Activated CD8-positive, alpha-beta T cell treated with anti-CD3 and anti-CD28 coated beads for 36 hours (primary cell): ENCODE results near the gene SSBP3. TPM values are rescaled to one million over a fixed set of nuclear protein-coding genes. Genes with fewer than 3 reads are reported as not detected.

Experiments used
- ATAC-seq: fragments of 200-7000 bp; cut with Tn5 transposase; one replicate; pipeline ENCODE4 v1.10.0; 2021; ENCODE audit warnings: mild to moderate bottlenecking, moderate library complexity
- CTCF ChIA-PET: fragments of 350-600 bp; sonication (Branson Sonifier 250); formaldehyde crosslinking; loops from one replicate; lab custom pipeline; 2021; ENCODE audit warnings: antibody characterized with exemption; lab: Charles Lee
- POLR2A ChIA-PET: fragments of 350-600 bp; sonication (Branson Sonifier 250); formaldehyde crosslinking; loops from one replicate; lab custom pipeline; 2021; ENCODE audit warnings: antibody characterized with exemption; lab: Charles Lee
- DNase-seq: peaks from one replicate; pipeline ENCODE4 v3.0.0-alpha.2; 2020
- H3K27ac Mint-ChIP-seq: one replicate; pipeline ENCODE4 v1.8.0; 2021; ENCODE audit warnings: mild to moderate bottlenecking, mixed read lengths
- H3K27me3 Mint-ChIP-seq: one replicate; pipeline ENCODE4 v1.8.0; 2021; ENCODE audit warnings: mixed read lengths
- H3K36me3 Mint-ChIP-seq: one replicate; pipeline ENCODE4 v1.8.0; 2021; ENCODE audit warnings: low read depth, mixed read lengths
- H3K4me1 Mint-ChIP-seq: one replicate; pipeline ENCODE4 v1.8.0; 2021; ENCODE audit warnings: low read depth, mixed read lengths
- H3K4me3 Mint-ChIP-seq: one replicate; pipeline ENCODE4 v1.8.0; 2021; ENCODE audit warnings: mild to moderate bottlenecking, moderate library complexity, mixed read lengths
- H3K9me3 Mint-ChIP-seq: one replicate; pipeline ENCODE4 v1.8.0; 2021; ENCODE audit warnings: mixed read lengths
- CTCF ChIP-seq: fragments of 200-600 bp; IDR thresholded peaks from one replicate; pipeline ENCODE4 v1.8.0; 2022; ENCODE audit warnings: antibody characterized with exemption, mild to moderate bottlenecking
- intact Hi-C: fragments of 100-400 bp; cut with micrococcal nuclease; formaldehyde crosslinking; loops from one replicate; pipeline ENCODE4 v1.10.0; 2022
- total RNA-seq, 2 experiments: library from RNA; stranded (reverse); gene quantifications; one replicate each; pipeline ENCODE4 v1.2.3, GENCODE V29; 2021

SSBP3 gene
- total RNA-seq, 2 experiments from 2014 or later = 62.6 to 67.8 TPM

DNA sequence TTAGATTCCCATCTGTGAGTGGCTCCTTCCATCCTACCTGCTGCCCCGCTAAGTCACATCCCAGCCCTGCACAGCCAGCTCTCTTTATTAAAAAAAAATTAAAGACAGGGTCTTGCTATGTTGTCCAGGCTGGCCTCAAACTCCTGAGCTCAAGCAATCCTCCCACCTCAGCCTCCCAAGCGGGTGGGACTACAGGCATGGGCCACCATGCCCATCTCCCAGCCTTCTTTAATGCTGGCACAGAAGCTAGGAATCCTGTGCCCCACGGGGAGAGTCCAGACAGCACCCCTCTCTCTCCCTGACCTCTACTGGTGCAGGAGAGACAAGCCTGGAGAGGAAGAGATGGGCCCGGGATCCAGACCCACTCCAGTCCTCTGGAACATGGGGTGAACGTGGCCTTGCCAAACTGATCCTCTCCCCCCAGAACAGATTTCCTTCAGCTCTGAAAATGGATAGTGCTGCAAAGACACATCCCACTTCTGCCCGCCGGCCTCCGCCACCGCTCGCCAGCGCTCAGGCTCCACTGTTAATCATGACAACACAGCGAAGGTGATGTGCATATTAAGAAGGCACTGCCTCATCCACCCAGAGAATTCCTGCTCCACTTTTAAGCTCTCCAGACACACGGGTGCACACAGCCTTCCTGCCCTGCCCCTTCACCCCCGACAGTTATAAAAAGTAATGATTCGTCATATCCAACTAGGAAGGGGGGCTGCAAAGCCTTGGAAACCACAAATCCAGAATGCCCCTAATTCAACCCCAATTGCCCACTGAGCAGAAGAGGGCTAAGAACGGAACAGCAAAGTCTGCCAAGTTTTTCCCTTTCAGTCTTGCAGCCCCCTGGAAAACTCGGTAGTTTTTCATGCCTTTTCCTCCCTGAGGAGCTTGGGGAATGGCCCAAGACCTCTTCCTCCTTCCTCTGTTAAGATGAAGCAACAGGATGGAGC is 138.1 kb downstream of the SSBP3 start:
- no peak overlapping the region for H3K27ac Mint-ChIP-seq

GRCh38 chr1:54266908-54267307 is 139.3 kb downstream of the SSBP3 start:
- no peak for TF ChIP-seq CTCF
- Mint-ChIP-seq H3K9me3 (no peaks in the 10 kb centered on the region), H3K36me3 (no peaks in the 10 kb centered on the region), H3K4me3 (no peak overlapping the region), H3K27ac (no peak overlapping the region), H3K4me1 (peaks cover 13% of the 10 kb centered on the region), H3K27me3 (no peaks in the 10 kb centered on the region)
- CTCF ChIA-PET = no interaction called here
- intact Hi-C loops = no loop called here
- POLR2A ChIA-PET = no interaction called here
- DNase-seq = no peak
- no peak for ATAC-seq

More for the DNA sequence above, 138.1 kb downstream of the SSBP3 start:
- H3K27me3 Mint-ChIP-seq = no peaks in the 10 kb centered on the region
- no peak overlapping the region for H3K4me3 Mint-ChIP-seq
- DNase-seq (no peak), ATAC-seq (no peak)
- ChIA-PET POLR2A (interaction anchor here (0.6 kb wide), 1 partner anchor 64 kb away, joined by 3 read pairs; no protein-coding TSS in a partner anchor), CTCF (interaction anchor here (1.1 kb wide), 1 partner anchor 160 kb away, joined by 3 read pairs; no protein-coding TSS in a partner anchor)
- H3K36me3 Mint-ChIP-seq = no peaks in the 10 kb centered on the region
- intact Hi-C loops = no loop called here
- H3K9me3 Mint-ChIP-seq = no peaks in the 10 kb centered on the region
- peaks cover 16% of the 10 kb centered on the region for H3K4me1 Mint-ChIP-seq
- no peak for TF ChIP-seq CTCF

DNA sequence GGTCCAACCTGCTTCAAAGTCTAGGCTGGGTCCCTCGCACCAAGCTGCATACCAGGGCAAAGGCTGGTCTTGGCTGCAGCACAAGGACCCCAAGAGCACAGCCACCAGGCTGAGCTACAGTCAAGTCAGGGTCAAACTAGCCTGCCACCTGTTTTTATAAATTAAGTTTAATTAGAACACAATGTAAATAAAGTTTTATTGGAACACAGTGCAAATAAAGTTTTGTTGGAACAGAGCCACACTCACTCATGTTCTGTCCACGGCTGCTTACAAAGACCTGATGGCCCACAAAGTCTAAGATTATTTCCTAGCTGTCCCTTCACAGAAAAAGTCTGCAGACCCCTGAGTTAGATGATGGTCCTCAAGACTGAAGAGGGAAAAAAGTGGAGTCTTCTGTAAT is 140.0 kb downstream of the SSBP3 start:
- ATAC-seq (no peak), DNase-seq (no peak)
- no peak overlapping the region for H3K27ac Mint-ChIP-seq
- H3K4me1 Mint-ChIP-seq = peaks cover 13% of the 10 kb centered on the region
- ChIA-PET POLR2A (no interaction called here), CTCF (no interaction called here)
- H3K4me3 Mint-ChIP-seq = no peak overlapping the region
- TF ChIP-seq CTCF = no peak
- H3K27me3 Mint-ChIP-seq = no peaks in the 10 kb centered on the region
- intact Hi-C loops = no loop called here
- H3K9me3 Mint-ChIP-seq = no peaks in the 10 kb centered on the region
- no peaks in the 10 kb centered on the region for H3K36me3 Mint-ChIP-seq

- POLR2A ChIA-PET = no interaction called here
- no peaks in the 10 kb centered on the region for H3K27me3 Mint-ChIP-seq
- no peaks in the 10 kb centered on the region for H3K36me3 Mint-ChIP-seq
- H3K4me1 Mint-ChIP-seq = peaks cover 12% of the 10 kb centered on the region
- no peak for TF ChIP-seq CTCF
- H3K4me3 Mint-ChIP-seq = no peak overlapping the region
- DNase-seq (no peak), ATAC-seq (no peak)
- peak overlapping the region; percentile 10 for H3K27ac Mint-ChIP-seq
- CTCF ChIA-PET = no interaction called here
- H3K9me3 Mint-ChIP-seq = no peaks in the 10 kb centered on the region
- intact Hi-C loops = no loop called here
Measured at GRCh38 chr1:54265659-54266058, 140.5 kb downstream of the SSBP3 start.

DNA sequence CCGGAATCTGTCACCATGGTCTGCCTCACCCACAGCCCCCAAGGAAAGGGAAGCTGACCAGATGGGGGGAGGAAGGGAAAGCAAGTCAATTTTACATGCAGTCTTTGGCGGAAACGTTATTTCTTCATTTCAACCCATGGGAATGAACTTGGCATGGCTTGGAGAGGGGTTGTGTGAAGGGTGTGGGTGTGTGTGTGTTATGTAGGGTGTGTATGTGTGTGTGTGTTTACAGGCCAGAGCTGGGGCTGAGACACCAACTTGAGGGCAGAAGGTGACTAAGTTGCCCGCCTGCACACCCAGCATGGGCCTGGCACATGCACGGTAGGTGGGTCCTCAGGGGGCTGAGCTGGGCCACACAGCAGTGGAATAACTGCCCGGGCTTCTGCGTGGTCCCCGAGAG is 141.1 kb downstream of the SSBP3 start:
- no peak for DNase-seq
- H3K4me1 Mint-ChIP-seq = peaks cover 8% of the 10 kb centered on the region
- H3K36me3 Mint-ChIP-seq = no peaks in the 10 kb centered on the region
- ATAC-seq = no peak
- ChIA-PET CTCF (interaction anchor here (1.1 kb wide), 1 partner anchor 225 kb away, joined by 6 read pairs; no protein-coding TSS in a partner anchor), POLR2A (no interaction called here)
- H3K9me3 Mint-ChIP-seq = no peaks in the 10 kb centered on the region
- no peak for TF ChIP-seq CTCF
- no peaks in the 10 kb centered on the region for H3K27me3 Mint-ChIP-seq
- intact Hi-C loops = no loop called here
- no peak overlapping the region for H3K4me3 Mint-ChIP-seq
- H3K27ac Mint-ChIP-seq = peak overlapping the region; percentile 10
